ENCODE data around the gene ANKS3.

DNA sequence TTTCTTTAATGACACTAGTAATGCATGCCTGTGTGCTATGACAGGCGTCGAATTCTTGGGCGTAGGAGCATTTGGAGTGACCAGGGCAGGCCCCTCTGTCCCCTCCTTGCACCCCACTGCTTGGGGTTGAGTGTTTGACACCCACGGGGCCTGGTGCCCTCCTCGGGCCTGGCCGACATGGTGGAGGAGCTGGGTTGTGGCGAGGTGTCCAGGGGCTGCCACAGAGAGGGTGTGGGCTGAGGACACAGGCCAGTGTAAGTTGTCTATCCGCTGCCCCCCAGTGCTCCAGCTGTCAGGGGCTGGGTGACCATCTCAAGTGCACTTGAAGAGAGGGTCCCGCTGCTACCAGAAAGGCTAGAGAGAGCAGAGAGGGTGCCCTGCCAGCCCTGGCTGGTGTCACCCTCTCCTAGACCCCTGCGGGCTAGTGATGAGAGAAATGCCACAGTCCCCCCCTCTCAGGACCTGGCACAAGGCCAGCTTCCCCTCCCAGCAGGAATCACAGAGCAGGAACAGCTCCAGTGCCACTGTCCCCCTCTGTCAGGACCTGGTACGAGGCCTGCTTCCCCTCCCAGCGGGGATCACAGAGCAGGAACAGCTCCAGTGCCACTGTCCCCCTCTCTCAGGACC, 79.0 kb downstream of the ANKS3 start:
- TF ChIP-seq, protein P1, sequence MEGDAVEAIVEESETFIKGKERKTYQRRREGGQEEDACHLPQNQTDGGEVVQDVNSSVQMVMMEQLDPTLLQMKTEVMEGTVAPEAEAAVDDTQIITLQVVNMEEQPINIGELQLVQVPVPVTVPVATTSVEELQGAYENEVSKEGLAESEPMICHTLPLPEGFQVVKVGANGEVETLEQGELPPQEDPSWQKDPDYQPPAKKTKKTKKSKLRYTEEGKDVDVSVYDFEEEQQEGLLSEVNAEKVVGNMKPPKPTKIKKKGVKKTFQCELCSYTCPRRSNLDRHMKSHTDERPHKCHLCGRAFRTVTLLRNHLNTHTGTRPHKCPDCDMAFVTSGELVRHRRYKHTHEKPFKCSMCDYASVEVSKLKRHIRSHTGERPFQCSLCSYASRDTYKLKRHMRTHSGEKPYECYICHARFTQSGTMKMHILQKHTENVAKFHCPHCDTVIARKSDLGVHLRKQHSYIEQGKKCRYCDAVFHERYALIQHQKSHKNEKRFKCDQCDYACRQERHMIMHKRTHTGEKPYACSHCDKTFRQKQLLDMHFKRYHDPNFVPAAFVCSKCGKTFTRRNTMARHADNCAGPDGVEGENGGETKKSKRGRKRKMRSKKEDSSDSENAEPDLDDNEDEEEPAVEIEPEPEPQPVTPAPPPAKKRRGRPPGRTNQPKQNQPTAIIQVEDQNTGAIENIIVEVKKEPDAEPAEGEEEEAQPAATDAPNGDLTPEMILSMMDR (conservative IDR thresholded peaks at IDR 0.05): no peak
- TF ChIP-seq EZH2 (IDR thresholded peaks at IDR 0.05; ENCODE audit: low read depth): no peak
